IMR-90 (cell line): ENCODE measurements around the gene COLEC12. TPM values are rescaled to one million over a fixed set of nuclear protein-coding genes. Genes with fewer than 3 reads are reported as not detected.

ENCODE experiments used
- ATAC-seq: fragments of 200-7000 bp; cut with Tn5 transposase; 2 replicates; pipeline ENCODE4 v1.9.1; 2020; ENCODE audit warnings: low read depth, mild to moderate bottlenecking, moderate library complexity
- BruUV-seq: library from RNA; stranded (reverse); fragments of 400-500 nt; replicated peaks from 2 replicates; lab custom pipeline; 2021; lab: Mats Ljungman, UMichigan
- CTCF ChIA-PET: fragments of 300-600 bp; formaldehyde crosslinking; extraction: SDS; loops from one replicate; lab custom pipeline; 2021; ENCODE audit warnings: antibody characterized with exemption; lab: Yijun Ruan, JAX
- POLR2A ChIA-PET: fragments of 300-600 bp; sonication (Branson Sonifier 250); formaldehyde crosslinking; loops from one replicate; lab custom pipeline; 2022; ENCODE audit warnings: antibody characterized with exemption; ENCODE audit not compliant: unreplicated experiment; lab: Charles Lee
- DNase-seq: peaks from one replicate; pipeline ENCODE4 v3.0.0; 2013
- H2AFZ ChIP-seq: replicated peaks from 2 replicates; pipeline ENCODE3; 2013; ENCODE audit warnings: low read length, mild to moderate bottlenecking; ENCODE audit not compliant: poor library complexity
- H2AK5ac ChIP-seq: 2 replicates; pipeline ENCODE4 v1.6.1; 2013; ENCODE audit warnings: low read depth, low read length, inconsistent platforms
- H2AK9ac ChIP-seq: replicated peaks from 2 replicates; pipeline ENCODE3; 2013; ENCODE audit warnings: mild to moderate bottlenecking, low read depth, low read length, moderate library complexity; ENCODE audit not compliant: poor library complexity
- H2BK120ac ChIP-seq: 2 replicates; pipeline ENCODE4 v1.6.1; 2013; ENCODE audit warnings: low read depth, low read length, inconsistent platforms
- H2BK15ac ChIP-seq: 3 replicates; pipeline ENCODE4 v1.6.1; 2013; ENCODE audit warnings: low read depth, low read length, inconsistent platforms
- H2BK20ac ChIP-seq: 2 replicates; pipeline ENCODE4 v1.6.1; 2013; ENCODE audit warnings: low read depth, mild to moderate bottlenecking, inconsistent platforms, low read length, moderate library complexity
- H2BK5ac ChIP-seq: 2 replicates; pipeline ENCODE4 v1.6.1; 2013; ENCODE audit warnings: mild to moderate bottlenecking, low read depth, low read length, inconsistent platforms; ENCODE audit not compliant: poor library complexity, severe bottlenecking
- H3K14ac ChIP-seq: replicated peaks from 2 replicates; pipeline ENCODE4 v1.6.1; 2013; ENCODE audit warnings: low read depth, low read length, inconsistent platforms
- H3K18ac ChIP-seq: 2 replicates; pipeline ENCODE4 v1.6.1; 2013; ENCODE audit warnings: low read depth, low read length, control low read depth
- H3K23ac ChIP-seq: 2 replicates; pipeline ENCODE4 v1.6.1; 2013; ENCODE audit warnings: low read depth, low read length, inconsistent platforms
- H3K27ac ChIP-seq: 2 replicates; pipeline ENCODE4 v1.5.1; 2013; ENCODE audit warnings: mild to moderate bottlenecking, control low read depth, low read length; ENCODE audit not compliant: insufficient read depth
- H3K27me3 ChIP-seq: 2 replicates; pipeline ENCODE4 v1.6.1; 2013; ENCODE audit warnings: low read length; ENCODE audit not compliant: control insufficient read depth, insufficient read depth
- H3K36me3 ChIP-seq: 2 replicates; pipeline ENCODE4 v1.6.1; 2013; ENCODE audit warnings: low read length, mixed read lengths; ENCODE audit not compliant: control insufficient read depth, insufficient read depth
- H3K4ac ChIP-seq: 2 replicates; pipeline ENCODE4 v1.6.1; 2013; ENCODE audit warnings: low read depth, low read length, inconsistent platforms
- H3K4me1 ChIP-seq: 2 replicates; pipeline ENCODE4 v1.6.1; 2013; ENCODE audit warnings: low read length, mixed read lengths; ENCODE audit not compliant: control insufficient read depth, insufficient read depth
- H3K4me2 ChIP-seq: 2 replicates; pipeline ENCODE4 v1.6.1; 2013; ENCODE audit warnings: low read depth, mild to moderate bottlenecking, control low read depth, low read length, moderate library complexity
- H3K4me3 ChIP-seq: 2 replicates; pipeline ENCODE4 v1.5.1; 2013; ENCODE audit warnings: low read depth, mild to moderate bottlenecking, control low read depth, low read length, moderate library complexity; ENCODE audit not compliant: insufficient read depth
- H3K56ac ChIP-seq: 2 replicates; pipeline ENCODE4 v1.6.1; 2013; ENCODE audit warnings: low read length, inconsistent platforms; ENCODE audit not compliant: insufficient read depth; ENCODE audit errors: extremely low read depth
- H3K79me1 ChIP-seq, 2 experiments: 2 replicates each; pipeline ENCODE4 v1.6.1; 2013; ENCODE audit warnings: low read length in 2 of 2, inconsistent platforms in 1 of 2, low read depth in 1 of 2
- H3K9ac ChIP-seq: 2 replicates; pipeline ENCODE4 v1.6.1; 2013; ENCODE audit warnings: low read depth, low read length, control low read depth
- H3K9me1 ChIP-seq: 2 replicates; pipeline ENCODE4 v1.6.1; 2013; ENCODE audit warnings: low read length, inconsistent platforms; ENCODE audit not compliant: insufficient read depth
- H3K9me3 ChIP-seq: 2 replicates; pipeline ENCODE4 v1.6.1; 2013; ENCODE audit warnings: low read length; ENCODE audit not compliant: control insufficient read depth, insufficient read depth
- H4K20me1 ChIP-seq: 2 replicates; pipeline ENCODE4 v1.6.1; 2013; ENCODE audit warnings: low read length, inconsistent platforms; ENCODE audit not compliant: insufficient read depth
- H4K5ac ChIP-seq: 2 replicates; pipeline ENCODE4 v1.6.1; 2013; ENCODE audit warnings: mild to moderate bottlenecking, low read depth, low read length, control low read depth
- H4K8ac ChIP-seq, 2 experiments: 2 replicates each; pipeline ENCODE4 v1.6.1; 2013; ENCODE audit warnings: low read depth in 2 of 2, low read length in 2 of 2, control low read depth in 1 of 2, inconsistent platforms in 1 of 2
- H4K91ac ChIP-seq: 2 replicates; pipeline ENCODE4 v1.6.1; 2013; ENCODE audit warnings: low read depth, low read length, inconsistent platforms; ENCODE audit not compliant: insufficient read depth
- CEBPB ChIP-seq: IDR thresholded peaks from 2 replicates; pipeline ENCODE4 v1.6.1; 2012; ENCODE audit warnings: low read depth, low read length, improper control_type of control experiment
- CHD1 ChIP-seq: IDR thresholded peaks from 2 replicates; pipeline ENCODE4 v1.6.1; 2012; ENCODE audit warnings: low read depth, low read length, improper control_type of control experiment
- ELK1 ChIP-seq: fragments of 150-350 bp; IDR thresholded peaks from 2 replicates; pipeline ENCODE4 v1.6.1; 2016; ENCODE audit warnings: low read depth, mild to moderate bottlenecking, low read length, moderate library complexity, borderline replicate concordance
- RCOR1 ChIP-seq: IDR thresholded peaks from 2 replicates; pipeline ENCODE4 v1.6.1; 2012; ENCODE audit warnings: mild to moderate bottlenecking, low read length, improper control_type of control experiment; ENCODE audit not compliant: insufficient replicate concordance
- SMC3 ChIP-seq: fragments of 150-350 bp; IDR thresholded peaks from 2 replicates; pipeline ENCODE4 v1.6.1; 2016; ENCODE audit warnings: low read depth, mild to moderate bottlenecking, antibody characterized with exemption, low read length, moderate library complexity
- WGBS, 2 experiments: methylation state at CpG; one replicate each; pipeline versions ENCODE4 v1.1.5 to v1.1.7; 2013; ENCODE audit warnings: missing lambda C conversion rate in 2 of 2; ENCODE audit not compliant: insufficient read length in 1 of 2; ENCODE audit errors: extremely low coverage in 2 of 2; 5-methylcytosine and 5-hydroxymethylcytosine counted together
- dilution Hi-C: fragments of 300-500 bp; cut with HindIII; formaldehyde crosslinking; loops from one replicate; pipeline ENCODE4 v1.14.3; 2018; ENCODE audit warnings: low sequenced_read_pairs; ENCODE audit not compliant: unreplicated experiment
- in situ Hi-C: fragments of 300-500 bp; cut with MboI; formaldehyde crosslinking; loops from 3 replicates; pipeline ENCODE4 v1.14.3; 2019; ENCODE audit warnings: low sequenced_read_pairs, inconsistent platforms, mixed read lengths
- intact Hi-C: fragments of 100-400 bp; cut with micrococcal nuclease; formaldehyde crosslinking; loops from 2 replicates; pipeline ENCODE4 v1.10.0; 2022
- polyA plus RNA-seq, 3 experiments: library from polyadenylated mRNA; depleted of rRNA; stranded (reverse); fragments of >200 nt; gene quantifications; 2 replicates each; pipeline ENCODE4 v1.2.3, GENCODE V29; 2012; ENCODE audit warnings: low replicate concordance in 1 of 3
- total RNA-seq: library from RNA; depleted of rRNA; stranded (reverse); fragments of >200 nt; gene quantifications from 2 replicates; pipeline ENCODE4 v1.2.3, GENCODE V29; 2012

COLEC12 gene
- total and polyA plus RNA-seq, 2 of the 4 experiments (the other 2 are of a cell fraction) = 1.0 to 2.3 TPM

GRCh38 chr18:269480-270095, 230.9 kb downstream of the COLEC12 start:
- no peak overlapping the region for H2AFZ ChIP-seq
- intact Hi-C loops = loop anchor here (5.0 kb wide), 1 partner anchor 348 kb away; no protein-coding TSS in a partner anchor
- POLR2A ChIA-PET = no interaction called here

More at GRCh38 chr18:269480-270095, 230.9 kb downstream of the COLEC12 start:
- no peak overlapping the region for H3K18ac ChIP-seq
- H4K20me1 ChIP-seq = no peaks in the 10 kb centered on the region
- no peaks in the 10 kb centered on the region for H3K9me1 ChIP-seq
- H3K4me1 ChIP-seq = peaks cover 4% of the 10 kb centered on the region
- no peak overlapping the region for H3K23ac ChIP-seq
- no peak for ATAC-seq
- H2BK15ac ChIP-seq = no peak overlapping the region
- no peak overlapping the region for H2BK20ac ChIP-seq
- no peak overlapping the region for H3K14ac ChIP-seq
- H3K4me2 ChIP-seq = no peak overlapping the region
- H3K36me3 ChIP-seq = peaks cover 2% of the 10 kb centered on the region; the same call in 1 of the 2 replicates
- no peak overlapping the region for H3K4ac ChIP-seq
- no TSS peak for BruUV-seq
- in situ Hi-C loops (loop anchor here (10.0 kb wide), 1 partner anchor 565 kb away; no protein-coding TSS in a partner anchor), dilution Hi-C loops (no loop called here)
- H3K9me3 ChIP-seq = no peaks in the 10 kb centered on the region
- no peak overlapping the region for H3K4me3 ChIP-seq
- H4K5ac ChIP-seq = no peak overlapping the region
- H2AK9ac ChIP-seq = no peak overlapping the region
- CTCF ChIA-PET = interaction anchor here (1.6 kb wide), 1 partner anchor 11 kb away, joined by 4 read pairs; no protein-coding TSS in a partner anchor
- no peak overlapping the region for H2AK5ac ChIP-seq
- no peak overlapping the region for H2BK5ac ChIP-seq
- 53% methylated on average over 2 of the region's 6 CpGs; no CpG with 5 or more reads in 1 of the 2 experiments for WGBS, 2 experiments
- H3K27ac ChIP-seq = no peak overlapping the region
- no peak overlapping the region; a peak in 1 of 4 replicates for H4K8ac ChIP-seq
- TF ChIP-seq CEBPB (no peak), CHD1 (no peak), SMC3 (no peak), ELK1 (no peak), RCOR1 (no peak)
- no peak overlapping the region for H3K56ac ChIP-seq
- DNase-seq = no peak
- H3K27me3 ChIP-seq = no peaks in the 10 kb centered on the region
- H3K9ac ChIP-seq = no peak overlapping the region
- H4K91ac ChIP-seq = no peak overlapping the region
- H3K79me1 ChIP-seq = peaks cover 21 to 33% of the 10 kb centered on the region in 2 experiments
- no peak overlapping the region for H2BK120ac ChIP-seq
